Ishikawa (cell line): ENCODE measurements around the gene LHX1.

ENCODE experiments used
- CEBPB ChIP-seq: IDR thresholded peaks from 2 replicates; pipeline ENCODE4 v1.6.1; 2012
- CREB1 ChIP-seq: IDR thresholded peaks from 2 replicates; pipeline ENCODE4 v1.6.1; 2012; ENCODE audit warnings: low read depth
- EGR1 ChIP-seq: IDR thresholded peaks from 2 replicates; pipeline ENCODE4 v1.6.1; 2012
- EP300 ChIP-seq: IDR thresholded peaks from 2 replicates; pipeline ENCODE4 v1.6.1; 2012; ENCODE audit warnings: borderline replicate concordance
- FOXM1 ChIP-seq: IDR thresholded peaks from 2 replicates; pipeline ENCODE4 v1.6.1; 2012; ENCODE audit warnings: low read depth, borderline replicate concordance
- NFIC ChIP-seq: IDR thresholded peaks from 2 replicates; pipeline ENCODE4 v1.6.1; 2012
- RAD21 ChIP-seq: IDR thresholded peaks from 2 replicates; pipeline ENCODE4 v1.6.1; 2012; ENCODE audit warnings: low read depth
- TAF1 ChIP-seq: IDR thresholded peaks from 2 replicates; pipeline ENCODE4 v1.6.1; 2012; ENCODE audit warnings: low read depth, mild to moderate bottlenecking
- TCF12 ChIP-seq: IDR thresholded peaks from 2 replicates; pipeline ENCODE4 v1.6.1; 2012; ENCODE audit warnings: low read depth
- TEAD4 ChIP-seq: IDR thresholded peaks from 2 replicates; pipeline ENCODE4 v1.6.1; 2012
- YY1 ChIP-seq: IDR thresholded peaks from 2 replicates; pipeline ENCODE4 v1.6.1; 2012; ENCODE audit warnings: low read depth
- ZBTB7A ChIP-seq: IDR thresholded peaks from 2 replicates; pipeline ENCODE4 v1.6.1; 2012; ENCODE audit warnings: low read depth
- TF ChIP-seq, protein P1 (sequence below): IDR thresholded peaks from 2 replicates; pipeline ENCODE4 v1.6.1; 2012
- TF ChIP-seq, protein P2 (sequence below): IDR thresholded peaks from 2 replicates; pipeline ENCODE4 v1.6.1; 2012; ENCODE audit warnings: low read depth, mild to moderate bottlenecking
- TF ChIP-seq, protein P3 (sequence below): IDR thresholded peaks from 2 replicates; pipeline ENCODE4 v1.6.1; 2012

LHX1 gene

DNA sequence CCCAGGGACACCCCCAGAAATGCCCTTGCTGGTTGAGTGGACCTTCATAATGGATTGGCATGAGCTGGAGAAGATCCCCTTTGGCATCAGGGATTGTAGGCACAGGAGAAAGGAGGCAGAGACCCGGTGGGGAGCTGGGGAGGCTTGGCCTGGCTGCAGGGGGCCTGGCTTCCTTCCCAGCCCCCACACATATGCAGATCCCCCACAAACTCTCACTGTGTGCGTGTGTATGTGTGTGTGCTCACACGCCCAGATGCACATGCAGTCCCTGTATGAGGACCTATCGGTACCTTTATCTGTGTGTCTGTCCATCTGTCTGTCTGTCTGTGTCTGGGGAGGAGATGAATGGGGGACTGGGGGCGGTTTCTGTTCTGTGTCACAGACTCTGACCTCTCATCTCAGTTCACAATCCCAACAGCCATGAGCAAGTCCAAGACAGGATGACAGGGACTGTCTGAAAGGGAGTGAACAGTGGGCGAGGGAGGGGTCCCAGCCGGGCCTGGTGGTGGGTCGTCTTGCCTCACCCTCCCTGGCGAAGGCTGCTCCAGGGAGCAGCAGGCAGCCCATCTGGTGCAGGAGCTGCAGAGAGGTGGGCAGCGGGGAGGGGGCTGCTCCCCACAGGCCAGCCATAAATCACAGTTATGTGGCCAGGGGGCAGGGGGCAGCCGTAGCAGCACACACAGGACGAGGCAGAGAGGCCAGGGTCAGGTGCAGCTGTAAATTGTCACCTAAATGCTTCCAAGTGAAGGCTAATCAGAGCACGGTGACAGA is 46.7 kb upstream of the LHX1 start:
- TF ChIP-seq ZBTB7A, result no peak
- TF ChIP-seq NFIC, result no peak
- no peak for TF ChIP-seq EP300
- TF ChIP-seq TCF12, result no peak
- no peak for TF ChIP-seq RAD21
- no peak for TF ChIP-seq EGR1
- TF ChIP-seq FOXM1, result no peak
- TF ChIP-seq, protein P1, sequence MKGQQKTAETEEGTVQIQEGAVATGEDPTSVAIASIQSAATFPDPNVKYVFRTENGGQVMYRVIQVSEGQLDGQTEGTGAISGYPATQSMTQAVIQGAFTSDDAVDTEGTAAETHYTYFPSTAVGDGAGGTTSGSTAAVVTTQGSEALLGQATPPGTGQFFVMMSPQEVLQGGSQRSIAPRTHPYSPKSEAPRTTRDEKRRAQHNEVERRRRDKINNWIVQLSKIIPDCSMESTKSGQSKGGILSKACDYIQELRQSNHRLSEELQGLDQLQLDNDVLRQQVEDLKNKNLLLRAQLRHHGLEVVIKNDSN, result no peak
- TF ChIP-seq, protein P2, sequence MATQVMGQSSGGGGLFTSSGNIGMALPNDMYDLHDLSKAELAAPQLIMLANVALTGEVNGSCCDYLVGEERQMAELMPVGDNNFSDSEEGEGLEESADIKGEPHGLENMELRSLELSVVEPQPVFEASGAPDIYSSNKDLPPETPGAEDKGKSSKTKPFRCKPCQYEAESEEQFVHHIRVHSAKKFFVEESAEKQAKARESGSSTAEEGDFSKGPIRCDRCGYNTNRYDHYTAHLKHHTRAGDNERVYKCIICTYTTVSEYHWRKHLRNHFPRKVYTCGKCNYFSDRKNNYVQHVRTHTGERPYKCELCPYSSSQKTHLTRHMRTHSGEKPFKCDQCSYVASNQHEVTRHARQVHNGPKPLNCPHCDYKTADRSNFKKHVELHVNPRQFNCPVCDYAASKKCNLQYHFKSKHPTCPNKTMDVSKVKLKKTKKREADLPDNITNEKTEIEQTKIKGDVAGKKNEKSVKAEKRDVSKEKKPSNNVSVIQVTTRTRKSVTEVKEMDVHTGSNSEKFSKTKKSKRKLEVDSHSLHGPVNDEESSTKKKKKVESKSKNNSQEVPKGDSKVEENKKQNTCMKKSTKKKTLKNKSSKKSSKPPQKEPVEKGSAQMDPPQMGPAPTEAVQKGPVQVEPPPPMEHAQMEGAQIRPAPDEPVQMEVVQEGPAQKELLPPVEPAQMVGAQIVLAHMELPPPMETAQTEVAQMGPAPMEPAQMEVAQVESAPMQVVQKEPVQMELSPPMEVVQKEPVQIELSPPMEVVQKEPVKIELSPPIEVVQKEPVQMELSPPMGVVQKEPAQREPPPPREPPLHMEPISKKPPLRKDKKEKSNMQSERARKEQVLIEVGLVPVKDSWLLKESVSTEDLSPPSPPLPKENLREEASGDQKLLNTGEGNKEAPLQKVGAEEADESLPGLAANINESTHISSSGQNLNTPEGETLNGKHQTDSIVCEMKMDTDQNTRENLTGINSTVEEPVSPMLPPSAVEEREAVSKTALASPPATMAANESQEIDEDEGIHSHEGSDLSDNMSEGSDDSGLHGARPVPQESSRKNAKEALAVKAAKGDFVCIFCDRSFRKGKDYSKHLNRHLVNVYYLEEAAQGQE, result no peak
- no peak for TF ChIP-seq TAF1
- no peak for TF ChIP-seq CEBPB
- TF ChIP-seq, protein P3, sequence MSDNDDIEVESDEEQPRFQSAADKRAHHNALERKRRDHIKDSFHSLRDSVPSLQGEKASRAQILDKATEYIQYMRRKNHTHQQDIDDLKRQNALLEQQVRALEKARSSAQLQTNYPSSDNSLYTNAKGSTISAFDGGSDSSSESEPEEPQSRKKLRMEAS, result no peak
- TF ChIP-seq CREB1, result no peak

DNA sequence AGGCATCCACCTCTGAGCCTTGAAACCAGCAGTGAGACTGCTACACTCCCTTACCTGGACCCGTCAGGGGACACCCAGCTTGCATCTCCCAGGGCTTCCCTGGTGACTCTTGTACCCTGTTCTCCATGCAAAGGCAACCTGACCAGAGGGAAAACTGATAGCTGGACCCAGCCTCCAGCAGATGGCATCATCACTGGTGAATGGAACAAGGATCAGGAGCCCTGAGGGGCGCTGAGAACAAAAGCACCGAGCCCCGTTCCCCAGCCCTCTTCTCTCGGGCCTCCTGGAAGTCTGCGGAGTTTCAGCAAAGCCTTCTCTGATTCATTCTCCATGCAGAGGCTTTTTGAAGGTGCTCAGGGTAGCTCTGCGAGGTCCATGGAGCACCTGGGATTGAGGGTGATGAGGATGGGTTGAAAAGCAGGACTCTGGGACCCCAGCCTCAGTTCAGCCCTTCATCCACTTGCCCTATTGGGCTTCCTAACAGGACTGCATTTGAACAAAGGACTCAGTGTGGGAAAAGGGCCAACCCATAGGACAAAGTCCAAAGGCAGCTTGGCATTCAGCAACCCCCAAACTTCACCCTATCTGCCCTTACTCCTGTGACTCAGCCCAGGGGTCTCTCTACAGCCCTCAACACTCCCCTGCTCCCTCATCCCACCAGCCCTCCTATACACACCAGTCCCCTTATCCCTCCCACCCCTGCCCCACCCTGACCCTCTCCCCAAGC is 45.0 kb upstream of the LHX1 start:
- TF ChIP-seq RAD21, result no peak
- TF ChIP-seq ZBTB7A, result no peak
- no peak for TF ChIP-seq NFIC
- no peak for TF ChIP-seq CEBPB

DNA sequence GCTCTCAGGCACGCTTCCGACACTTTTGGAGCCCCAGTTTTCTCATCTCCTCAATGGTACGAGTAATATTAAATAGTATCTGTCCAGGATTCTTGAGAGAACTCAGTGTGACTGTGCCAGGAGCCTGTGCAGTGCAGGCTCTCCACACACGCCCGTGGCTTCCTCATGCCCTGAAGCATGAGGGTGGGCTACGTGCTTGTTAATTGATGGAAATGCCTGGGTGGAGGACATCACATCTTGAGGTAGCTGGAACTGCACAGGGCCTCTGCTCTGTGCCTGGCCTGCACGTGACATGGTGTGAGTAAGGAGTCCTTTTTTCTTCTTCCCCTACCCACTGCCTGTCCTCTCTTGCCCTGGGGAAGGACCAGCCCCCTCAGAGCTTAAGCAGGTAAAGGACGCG is 43.1 kb upstream of the LHX1 start:
- TF ChIP-seq CREB1, result no peak
- TF ChIP-seq ZBTB7A, result no peak
- TF ChIP-seq EP300, result no peak
- TF ChIP-seq, protein P3, result no peak
- no peak for TF ChIP-seq TCF12
- TF ChIP-seq, protein P1, result no peak
- TF ChIP-seq, protein P2, result no peak
- no peak for TF ChIP-seq RAD21
- no peak for TF ChIP-seq NFIC
- no peak for TF ChIP-seq EGR1
- TF ChIP-seq CEBPB, result no peak

DNA sequence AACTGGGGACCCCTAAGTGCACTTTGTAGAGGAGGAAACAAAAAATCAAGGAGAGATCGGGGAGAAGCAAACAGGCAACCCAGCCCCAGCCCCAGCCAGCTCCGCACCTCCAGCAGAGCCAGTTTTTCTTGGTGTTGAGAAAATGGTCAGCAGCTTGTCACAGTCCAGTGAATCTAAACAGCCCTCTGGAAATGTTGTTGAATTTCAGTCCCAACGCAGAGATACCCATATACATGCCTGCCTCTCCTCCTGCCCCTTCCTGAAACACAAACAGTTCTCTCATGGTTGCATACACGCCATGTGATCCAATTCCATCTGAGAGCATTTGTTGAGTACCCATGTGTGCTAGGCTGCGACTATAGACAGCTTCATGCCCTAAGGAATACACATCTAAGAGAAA is 42.4 kb upstream of the LHX1 start:
- TF ChIP-seq TCF12, result no peak
- no peak for TF ChIP-seq CREB1
- TF ChIP-seq, protein P3, result no peak
- no peak for TF ChIP-seq TAF1
- no peak for TF ChIP-seq NFIC
- no peak for TF ChIP-seq ZBTB7A
- TF ChIP-seq CEBPB, result no peak
- no peak for TF ChIP-seq YY1
- TF ChIP-seq EP300, result no peak
- TF ChIP-seq, protein P2, result no peak
- no peak for TF ChIP-seq FOXM1
- no peak for TF ChIP-seq RAD21
- no peak for TF ChIP-seq TEAD4
- no peak for TF ChIP-seq EGR1
- TF ChIP-seq, protein P1, result no peak
